Vagina (tissue), 2 donors: ENCODE data around the gene RNU5D-1.

Experiments used
- CTCF ChIP-seq, 3 experiments: fragments of 450-650 bp in 2 of 3; fragments of 200-600 bp in 1 of 3; sonication (generic) in 1 of 3; IDR thresholded peaks; one replicate each; pipeline ENCODE4 v1.5.1; 2017 to 2019; ENCODE audit warnings: antibody characterized with exemption in 3 of 3, mild to moderate bottlenecking in 2 of 3, moderate library complexity in 2 of 3
- POLR2AphosphoS5 ChIP-seq, 2 donors: sonication (generic); formaldehyde crosslinking; IDR thresholded peaks; one replicate each; pipeline ENCODE4 v1.9.0; 2017; ENCODE audit warnings: antibody characterized with exemption in 2 of 2, mild to moderate bottlenecking in 2 of 2, low read depth in 1 of 2; ENCODE audit not compliant: insufficient read depth in 1 of 2

- no peak for TF ChIP-seq POLR2AphosphoS5 (IDR thresholded peaks at IDR 0.05; ENCODE audit: insufficient read depth in 1 of 2, low read depth in 1 of 2)
- no peak for TF ChIP-seq CTCF (IDR thresholded peaks at IDR 0.05)
These were observed 9.2 kb upstream of the RNU5D-1 start for GRCh38 chr1:44740179-44740617.
